SK-N-SH (cell line): ENCODE results near the gene CCL27. TPM values are rescaled to one million over a fixed set of nuclear protein-coding genes. Genes with fewer than 3 reads are reported as not detected.

Source experiments
- CTCF ChIA-PET: fragments of 300-600, 350-600 bp; formaldehyde crosslinking; extraction: SDS; loops from one replicate; lab custom pipeline; 2021; lab: Yijun Ruan, JAX
- POLR2A ChIA-PET: fragments of 350-600 bp; sonication (Branson Sonifier 250); formaldehyde crosslinking; extraction: SDS; loops from one replicate; lab custom pipeline; 2020; ENCODE audit warnings: antibody characterized with exemption, inconsistent platforms; lab: Yijun Ruan, JAX
- DNase-seq: peaks from one replicate; pipeline ENCODE4 v3.0.0; 2012
- H2AFZ ChIP-seq: fragments of 200-600 bp; sonication (generic); 2 replicates; pipeline ENCODE4 v1.8.1; 2016; ENCODE audit warnings: antibody characterized with exemption, mild to moderate bottlenecking, low read depth
- H3F3A ChIP-seq: fragments of 200-600 bp; sonication (generic); replicated peaks from 2 replicates; pipeline ENCODE3; 2016; ENCODE audit warnings: antibody characterized with exemption, mild to moderate bottlenecking; ENCODE audit not compliant: insufficient read depth
- H3K27ac ChIP-seq, 2 experiments: fragments of 200-500 bp in 1 of 2; fragments of 200-600 bp in 1 of 2; sonication (Bioruptor generic) in 1 of 2; sonication (generic), shearing (Covaris generic) in 1 of 2; 2 replicates each; pipeline versions ENCODE4 v1.5.1 to v1.6.1; 2014 to 2016; ENCODE audit warnings: low read depth in 2 of 2, inconsistent platforms in 1 of 2, low read length in 1 of 2, mild to moderate bottlenecking in 1 of 2, mixed read lengths in 1 of 2
- H3K27me3 ChIP-seq: fragments of 200-600 bp; sonication (generic), shearing (Covaris generic); 2 replicates; pipeline ENCODE4 v1.6.1; 2016; ENCODE audit warnings: mixed run types; ENCODE audit not compliant: insufficient read depth
- H3K36me3 ChIP-seq, 2 experiments: fragments of 200-500 bp in 1 of 2; fragments of 200-600 bp in 1 of 2; sonication (Bioruptor generic) in 1 of 2; sonication (generic) in 1 of 2; replicated peaks in 1 of 2; 2 replicates each; pipeline versions ENCODE3 to v1.5.1; 2014 to 2016; ENCODE audit warnings: low read length in 1 of 2, mild to moderate bottlenecking in 1 of 2; ENCODE audit not compliant: insufficient read depth in 2 of 2, control insufficient read depth in 1 of 2
- H3K4me1 ChIP-seq, 2 experiments: fragments of 200-500 bp in 1 of 2; fragments of 200-600 bp in 1 of 2; sonication (Bioruptor generic) in 1 of 2; sonication (generic), shearing (Covaris generic) in 1 of 2; 2 replicates each; pipeline versions ENCODE4 v1.5.1 to v1.6.1; 2014 to 2016; ENCODE audit warnings: low read depth in 1 of 2, low read length in 1 of 2, mixed run types in 1 of 2; ENCODE audit not compliant: insufficient read depth in 2 of 2, control insufficient read depth in 1 of 2
- H3K4me2 ChIP-seq: fragments of 200-600 bp; sonication (generic), shearing (Covaris generic); 2 replicates; pipeline ENCODE4 v1.6.1; 2017; ENCODE audit warnings: mixed run types
- H3K4me3 ChIP-seq, 2 experiments: fragments of 200-500 bp in 1 of 2; fragments of 200-600 bp in 1 of 2; sonication (Bioruptor generic) in 1 of 2; sonication (generic), shearing (Covaris generic) in 1 of 2; 2 replicates each; pipeline versions ENCODE4 v1.5.1 to v1.8.1; 2014 to 2016; ENCODE audit warnings: low read depth in 2 of 2, inconsistent platforms in 1 of 2, low read length in 1 of 2, mild to moderate bottlenecking in 1 of 2, mixed read lengths in 1 of 2, moderate library complexity in 1 of 2
- H3K79me2 ChIP-seq: fragments of 200-600 bp; sonication (generic); 2 replicates; pipeline ENCODE4 v1.8.1; 2017; ENCODE audit warnings: mild to moderate bottlenecking; ENCODE audit not compliant: insufficient read depth
- H3K9ac ChIP-seq: fragments of 200-600 bp; sonication (generic); 2 replicates; pipeline ENCODE4 v1.6.1; 2017; ENCODE audit warnings: mixed run types
- H3K9me2 ChIP-seq: fragments of 200-600 bp; sonication (generic); 2 replicates; pipeline ENCODE4 v1.6.1; 2017; ENCODE audit warnings: mixed run types
- H3K9me3 ChIP-seq: fragments of 200-600 bp; sonication (generic); 2 replicates; pipeline ENCODE4 v1.6.1; 2017; ENCODE audit warnings: mixed run types, mild to moderate bottlenecking, moderate library complexity
- H4K20me1 ChIP-seq: fragments of 200-600 bp; sonication (generic); 2 replicates; pipeline ENCODE4 v1.6.1; 2017; ENCODE audit warnings: mild to moderate bottlenecking, mixed run types; ENCODE audit not compliant: insufficient read depth
- CHD2 ChIP-seq: fragments of 150-350 bp; IDR thresholded peaks from 2 replicates; pipeline ENCODE4 v1.6.1; 2018; ENCODE audit warnings: low read length; ENCODE audit not compliant: partially characterized antibody
- EP300 ChIP-seq, 2 experiments: IDR thresholded peaks; 2 replicates each; pipeline versions ENCODE4 v1.4.0 to v1.6.1; 2012; ENCODE audit warnings: borderline replicate concordance in 1 of 2, low read depth in 1 of 2, low read length in 1 of 2
- EZH2phosphoT487 ChIP-seq: fragments of 200-600 bp; sonication (generic); IDR thresholded peaks from 2 replicates; pipeline ENCODE4 v1.6.1; 2017; ENCODE audit warnings: low read depth, mixed run types, mild to moderate bottlenecking, antibody characterized with exemption, moderate library complexity, borderline replicate concordance
- FOXJ3 ChIP-seq: sonication (generic); formaldehyde crosslinking; IDR thresholded peaks from 2 replicates; pipeline ENCODE4 v1.5.1; 2020; ENCODE audit warnings: mild to moderate bottlenecking, missing genetic modification reagents
- GATA2 ChIP-seq: sonication (generic); formaldehyde crosslinking; IDR thresholded peaks from 2 replicates; pipeline ENCODE4 v1.5.0; 2020; ENCODE audit warnings: mild to moderate bottlenecking, missing genetic modification reagents
- JUND ChIP-seq: IDR thresholded peaks from 2 replicates; pipeline ENCODE4 v1.4.0; 2012
- POLR2AphosphoS5 ChIP-seq: IDR thresholded peaks from 2 replicates; pipeline ENCODE4 v1.6.1; 2012; ENCODE audit warnings: low read depth, low read length
- RAD21 ChIP-seq: IDR thresholded peaks from 2 replicates; pipeline ENCODE4 v1.6.1; 2012; ENCODE audit warnings: mild to moderate bottlenecking, low read length
- RXRA ChIP-seq: IDR thresholded peaks from 2 replicates; pipeline ENCODE4 v1.4.0; 2012; ENCODE audit warnings: low read depth, mild to moderate bottlenecking, borderline replicate concordance
- SIN3A ChIP-seq: IDR thresholded peaks from 2 replicates; pipeline ENCODE4 v1.6.1; 2012; ENCODE audit warnings: low read depth, mild to moderate bottlenecking, low read length, moderate library complexity, borderline replicate concordance
- TAF1 ChIP-seq: IDR thresholded peaks from 2 replicates; pipeline ENCODE4 v1.6.1; 2012; ENCODE audit warnings: low read depth, mild to moderate bottlenecking, low read length, moderate library complexity, borderline replicate concordance
- TCF12 ChIP-seq: IDR thresholded peaks from 2 replicates; pipeline ENCODE4 v1.4.0; 2012
- TEAD4 ChIP-seq: IDR thresholded peaks from 2 replicates; pipeline ENCODE4 v1.4.0; 2012; ENCODE audit warnings: mild to moderate bottlenecking, borderline replicate concordance; ENCODE audit not compliant: insufficient read depth
- USF1 ChIP-seq: IDR thresholded peaks from 2 replicates; pipeline ENCODE4 v1.4.0; 2012; ENCODE audit warnings: low read depth, borderline replicate concordance
- YY1 ChIP-seq: IDR thresholded peaks from 2 replicates; pipeline ENCODE4 v1.4.0; 2012; ENCODE audit warnings: low read depth, mild to moderate bottlenecking
- ZBTB33 ChIP-seq: IDR thresholded peaks from 2 replicates; pipeline ENCODE4 v1.4.0; 2012; ENCODE audit warnings: low read depth, borderline replicate concordance
- WGBS: methylation state at CpG from one replicate; pipeline ENCODE4 v1.1.6; 2017; ENCODE audit warnings: low lambda C conversion rate; 5-methylcytosine and 5-hydroxymethylcytosine counted together
- polyA plus RNA-seq, 3 experiments: library from polyadenylated mRNA; depleted of rRNA; stranded (reverse); fragments of >200 nt; gene quantifications; 2 replicates each; pipeline ENCODE4 v1.2.3, GENCODE V29; 2012
- TF ChIP-seq, protein P1 (sequence below): IDR thresholded peaks from 2 replicates; pipeline ENCODE4; 2012
- TF ChIP-seq, protein P2 (sequence below): fragments of 150-350 bp; IDR thresholded peaks from 2 replicates; pipeline ENCODE4 v1.6.1; 2017; ENCODE audit warnings: antibody characterized with exemption, low read length, low read depth, borderline replicate concordance
- TF ChIP-seq, protein P3 (sequence below): IDR thresholded peaks from 2 replicates; pipeline ENCODE4 v1.6.1; 2012; ENCODE audit warnings: mild to moderate bottlenecking, low read depth, low read length, moderate library complexity
- TF ChIP-seq, protein P4 (sequence below): fragments of 150-350 bp; IDR thresholded peaks from 2 replicates; pipeline ENCODE4 v1.6.1; 2016; ENCODE audit warnings: mild to moderate bottlenecking, low read depth, low read length

CCL27 gene
- polyA plus RNA-seq, 1 of the 3 experiments (the other 2 are of a cell fraction) = not detected

- ChIA-PET CTCF (interaction anchor here (0.7 to 5.7 kb wide), 13 partner anchors 10 to 193 kb away, joined by 3 to 57 read pairs (median 5); partner anchors contain the start of genes CCL19 and GALT), POLR2A (no interaction called here)
- Histone ChIP-seq H4K20me1 (no peaks in the 10 kb centered on the region), H3K36me3 (no peaks in the 10 kb centered on the region), H3K27me3 (no peaks in the 10 kb centered on the region), H3K79me2 (no peaks in the 10 kb centered on the region), H3K9ac (no peak overlapping the region), H3F3A (no peaks in the 10 kb centered on the region), H2AFZ (no peak overlapping the region), H3K4me3 (no peak overlapping the region), H3K9me2 (no peaks in the 10 kb centered on the region), H3K27ac (no peak overlapping the region), H3K9me3 (no peaks in the 10 kb centered on the region), H3K4me1 (no peaks in the 10 kb centered on the region), H3K4me2 (no peak overlapping the region)
- DNase-seq = no peak
- TF ChIP-seq YY1 (no peak), USF1 (no peak), JUND (no peak), TAF1 (no peak), TCF12 (no peak), SIN3A (no peak), RXRA (no peak), FOXJ3 (CRISPR knock-in tag) (no peak), POLR2AphosphoS5 (no peak), EP300 (IDR thresholded peaks at IDR 0.05; ENCODE audit: borderline replicate concordance in 1 of 2, low read depth in 1 of 2, low read length in 1 of 2) (no peak), TEAD4 (no peak), ZBTB33 (no peak), GATA2 (CRISPR knock-in tag) (no peak), EZH2phosphoT487 (no peak), CHD2 (no peak), RAD21 (no peak)
- TF ChIP-seq, protein P1, sequence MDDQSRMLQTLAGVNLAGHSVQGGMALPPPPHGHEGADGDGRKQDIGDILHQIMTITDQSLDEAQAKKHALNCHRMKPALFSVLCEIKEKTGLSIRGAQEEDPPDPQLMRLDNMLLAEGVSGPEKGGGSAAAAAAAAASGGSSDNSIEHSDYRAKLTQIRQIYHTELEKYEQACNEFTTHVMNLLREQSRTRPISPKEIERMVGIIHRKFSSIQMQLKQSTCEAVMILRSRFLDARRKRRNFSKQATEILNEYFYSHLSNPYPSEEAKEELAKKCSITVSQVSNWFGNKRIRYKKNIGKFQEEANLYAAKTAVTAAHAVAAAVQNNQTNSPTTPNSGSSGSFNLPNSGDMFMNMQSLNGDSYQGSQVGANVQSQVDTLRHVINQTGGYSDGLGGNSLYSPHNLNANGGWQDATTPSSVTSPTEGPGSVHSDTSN = no peak
- TF ChIP-seq, protein P2, sequence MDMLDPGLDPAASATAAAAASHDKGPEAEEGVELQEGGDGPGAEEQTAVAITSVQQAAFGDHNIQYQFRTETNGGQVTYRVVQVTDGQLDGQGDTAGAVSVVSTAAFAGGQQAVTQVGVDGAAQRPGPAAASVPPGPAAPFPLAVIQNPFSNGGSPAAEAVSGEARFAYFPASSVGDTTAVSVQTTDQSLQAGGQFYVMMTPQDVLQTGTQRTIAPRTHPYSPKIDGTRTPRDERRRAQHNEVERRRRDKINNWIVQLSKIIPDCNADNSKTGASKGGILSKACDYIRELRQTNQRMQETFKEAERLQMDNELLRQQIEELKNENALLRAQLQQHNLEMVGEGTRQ = no peak
- TF ChIP-seq, protein P3, sequence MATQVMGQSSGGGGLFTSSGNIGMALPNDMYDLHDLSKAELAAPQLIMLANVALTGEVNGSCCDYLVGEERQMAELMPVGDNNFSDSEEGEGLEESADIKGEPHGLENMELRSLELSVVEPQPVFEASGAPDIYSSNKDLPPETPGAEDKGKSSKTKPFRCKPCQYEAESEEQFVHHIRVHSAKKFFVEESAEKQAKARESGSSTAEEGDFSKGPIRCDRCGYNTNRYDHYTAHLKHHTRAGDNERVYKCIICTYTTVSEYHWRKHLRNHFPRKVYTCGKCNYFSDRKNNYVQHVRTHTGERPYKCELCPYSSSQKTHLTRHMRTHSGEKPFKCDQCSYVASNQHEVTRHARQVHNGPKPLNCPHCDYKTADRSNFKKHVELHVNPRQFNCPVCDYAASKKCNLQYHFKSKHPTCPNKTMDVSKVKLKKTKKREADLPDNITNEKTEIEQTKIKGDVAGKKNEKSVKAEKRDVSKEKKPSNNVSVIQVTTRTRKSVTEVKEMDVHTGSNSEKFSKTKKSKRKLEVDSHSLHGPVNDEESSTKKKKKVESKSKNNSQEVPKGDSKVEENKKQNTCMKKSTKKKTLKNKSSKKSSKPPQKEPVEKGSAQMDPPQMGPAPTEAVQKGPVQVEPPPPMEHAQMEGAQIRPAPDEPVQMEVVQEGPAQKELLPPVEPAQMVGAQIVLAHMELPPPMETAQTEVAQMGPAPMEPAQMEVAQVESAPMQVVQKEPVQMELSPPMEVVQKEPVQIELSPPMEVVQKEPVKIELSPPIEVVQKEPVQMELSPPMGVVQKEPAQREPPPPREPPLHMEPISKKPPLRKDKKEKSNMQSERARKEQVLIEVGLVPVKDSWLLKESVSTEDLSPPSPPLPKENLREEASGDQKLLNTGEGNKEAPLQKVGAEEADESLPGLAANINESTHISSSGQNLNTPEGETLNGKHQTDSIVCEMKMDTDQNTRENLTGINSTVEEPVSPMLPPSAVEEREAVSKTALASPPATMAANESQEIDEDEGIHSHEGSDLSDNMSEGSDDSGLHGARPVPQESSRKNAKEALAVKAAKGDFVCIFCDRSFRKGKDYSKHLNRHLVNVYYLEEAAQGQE = no peak
- TF ChIP-seq, protein P4, sequence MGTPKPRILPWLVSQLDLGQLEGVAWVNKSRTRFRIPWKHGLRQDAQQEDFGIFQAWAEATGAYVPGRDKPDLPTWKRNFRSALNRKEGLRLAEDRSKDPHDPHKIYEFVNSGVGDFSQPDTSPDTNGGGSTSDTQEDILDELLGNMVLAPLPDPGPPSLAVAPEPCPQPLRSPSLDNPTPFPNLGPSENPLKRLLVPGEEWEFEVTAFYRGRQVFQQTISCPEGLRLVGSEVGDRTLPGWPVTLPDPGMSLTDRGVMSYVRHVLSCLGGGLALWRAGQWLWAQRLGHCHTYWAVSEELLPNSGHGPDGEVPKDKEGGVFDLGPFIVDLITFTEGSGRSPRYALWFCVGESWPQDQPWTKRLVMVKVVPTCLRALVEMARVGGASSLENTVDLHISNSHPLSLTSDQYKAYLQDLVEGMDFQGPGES = no peak
- 94% methylated on average over 2 of the region's 2 CpGs for WGBS
These were observed 13.4 kb upstream of the CCL27 start for GRCh38 chr9:34675869-34676268.
